ENCODE measurements around the gene L1CAM.

The L1CAM gene

DNA sequence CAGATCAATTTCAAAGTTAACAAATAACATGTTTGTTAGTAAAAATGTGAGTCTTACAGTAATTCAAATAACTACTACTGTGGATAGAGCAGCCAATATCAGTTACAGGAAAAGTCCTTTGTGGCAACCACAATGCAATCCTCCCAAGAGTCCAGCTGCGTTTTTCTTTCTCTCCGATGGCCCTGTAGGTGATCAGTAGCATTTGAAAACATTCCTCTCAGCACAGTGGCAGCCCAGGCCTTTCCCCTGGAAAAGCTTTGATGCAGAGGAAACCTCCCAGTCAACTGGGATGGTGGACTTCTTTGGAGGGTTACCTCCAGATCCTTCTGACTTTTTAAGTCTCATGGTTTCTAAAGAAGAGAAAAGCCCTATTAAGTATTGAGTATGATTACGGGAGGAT lies 37.6 kb downstream of the L1CAM start:
- no peak overlapping the region for H3K9ac ChIP-seq
- no peaks in the 10 kb centered on the region for H3K36me3 ChIP-seq (ENCODE audit: control insufficient read depth, insufficient read depth, low read length)
- H3K4me3 ChIP-seq (ENCODE audit: low read depth, low read length), result no peak overlapping the region
- H2AFZ ChIP-seq, result no peak overlapping the region
- no peaks in the 10 kb centered on the region for H3K4me1 ChIP-seq
- H3K9me3 ChIP-seq (ENCODE audit: control insufficient read depth, low read length), result no peaks in the 10 kb centered on the region
- H3K79me2 ChIP-seq, result no peaks in the 10 kb centered on the region
- TF ChIP-seq, protein P1, sequence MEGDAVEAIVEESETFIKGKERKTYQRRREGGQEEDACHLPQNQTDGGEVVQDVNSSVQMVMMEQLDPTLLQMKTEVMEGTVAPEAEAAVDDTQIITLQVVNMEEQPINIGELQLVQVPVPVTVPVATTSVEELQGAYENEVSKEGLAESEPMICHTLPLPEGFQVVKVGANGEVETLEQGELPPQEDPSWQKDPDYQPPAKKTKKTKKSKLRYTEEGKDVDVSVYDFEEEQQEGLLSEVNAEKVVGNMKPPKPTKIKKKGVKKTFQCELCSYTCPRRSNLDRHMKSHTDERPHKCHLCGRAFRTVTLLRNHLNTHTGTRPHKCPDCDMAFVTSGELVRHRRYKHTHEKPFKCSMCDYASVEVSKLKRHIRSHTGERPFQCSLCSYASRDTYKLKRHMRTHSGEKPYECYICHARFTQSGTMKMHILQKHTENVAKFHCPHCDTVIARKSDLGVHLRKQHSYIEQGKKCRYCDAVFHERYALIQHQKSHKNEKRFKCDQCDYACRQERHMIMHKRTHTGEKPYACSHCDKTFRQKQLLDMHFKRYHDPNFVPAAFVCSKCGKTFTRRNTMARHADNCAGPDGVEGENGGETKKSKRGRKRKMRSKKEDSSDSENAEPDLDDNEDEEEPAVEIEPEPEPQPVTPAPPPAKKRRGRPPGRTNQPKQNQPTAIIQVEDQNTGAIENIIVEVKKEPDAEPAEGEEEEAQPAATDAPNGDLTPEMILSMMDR (IDR thresholded peaks at IDR 0.05), result no peak
- no peak overlapping the region for H3K27ac ChIP-seq
- H3K4me2 ChIP-seq (ENCODE audit: low read length), result no peak overlapping the region
- H3K27me3 ChIP-seq (ENCODE audit: control insufficient read depth, insufficient read depth, low read length), result no peaks in the 10 kb centered on the region

DNA sequence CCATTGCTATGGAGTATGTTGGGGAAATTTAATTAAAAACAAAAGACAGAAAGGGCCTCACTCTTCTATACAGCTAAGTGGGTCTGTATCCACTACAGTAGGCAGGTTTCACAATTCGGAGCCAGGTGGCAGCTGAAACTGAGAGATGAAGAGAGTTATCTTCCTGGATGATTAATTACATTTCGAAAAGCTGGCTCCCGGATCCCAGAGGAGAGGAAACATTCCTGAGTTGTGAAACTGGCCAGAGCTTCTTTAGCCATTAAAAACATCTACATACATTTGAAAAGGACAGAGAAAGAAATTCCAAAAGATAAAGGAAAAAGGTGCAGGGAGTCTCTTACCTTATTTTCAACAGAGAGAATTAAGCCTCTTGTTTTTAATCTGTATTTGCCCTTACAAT lies 40.1 kb downstream of the L1CAM start:
- TF ChIP-seq, protein P1 (IDR thresholded peaks at IDR 0.05), result no peak
- H3K9me3 ChIP-seq (ENCODE audit: control insufficient read depth, low read length), result no peaks in the 10 kb centered on the region
- H3K36me3 ChIP-seq (ENCODE audit: control insufficient read depth, insufficient read depth, low read length), result no peaks in the 10 kb centered on the region
- no peak overlapping the region for H3K4me2 ChIP-seq (ENCODE audit: low read length)
- no peak overlapping the region for H3K27ac ChIP-seq
- no peak overlapping the region for H2AFZ ChIP-seq
- H3K27me3 ChIP-seq (ENCODE audit: control insufficient read depth, insufficient read depth, low read length), result no peaks in the 10 kb centered on the region
- H3K9ac ChIP-seq, result no peak overlapping the region
- H3K4me3 ChIP-seq (ENCODE audit: low read depth, low read length), result no peak overlapping the region
- H3K4me1 ChIP-seq, result no peaks in the 10 kb centered on the region
- no peaks in the 10 kb centered on the region for H3K79me2 ChIP-seq

DNA sequence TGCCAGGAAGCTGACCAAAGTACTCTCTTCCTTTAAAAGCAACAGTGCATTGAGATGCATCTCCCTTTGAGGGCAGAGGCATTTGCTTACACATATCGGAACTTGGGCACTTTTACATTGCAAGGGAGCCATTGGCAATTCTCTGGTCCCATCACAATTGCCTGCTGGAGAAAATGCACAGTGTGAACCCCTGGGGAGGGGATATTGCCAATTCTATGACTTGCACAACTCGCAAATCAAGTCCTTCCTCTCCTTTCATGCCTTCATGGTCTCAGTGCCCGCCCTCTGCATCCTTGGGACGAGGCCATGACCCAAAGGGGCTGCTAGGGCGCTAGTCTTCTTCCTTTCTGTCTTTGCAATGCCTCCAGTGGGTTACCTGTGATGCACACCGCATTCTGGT lies 40.8 kb downstream of the L1CAM start:
- no peak overlapping the region for H3K9ac ChIP-seq
- H3K27me3 ChIP-seq (ENCODE audit: control insufficient read depth, insufficient read depth, low read length), result no peaks in the 10 kb centered on the region
- no peak overlapping the region for H2AFZ ChIP-seq
- TF ChIP-seq, protein P1 (IDR thresholded peaks at IDR 0.05), result no peak
- H3K36me3 ChIP-seq (ENCODE audit: control insufficient read depth, insufficient read depth, low read length), result no peaks in the 10 kb centered on the region
- H3K27ac ChIP-seq, result no peak overlapping the region
- no peaks in the 10 kb centered on the region for H3K9me3 ChIP-seq (ENCODE audit: control insufficient read depth, low read length)
- no peaks in the 10 kb centered on the region for H3K4me1 ChIP-seq
- no peaks in the 10 kb centered on the region for H3K79me2 ChIP-seq
- no peak overlapping the region for H3K4me3 ChIP-seq (ENCODE audit: low read depth, low read length)
- no peak overlapping the region for H3K4me2 ChIP-seq (ENCODE audit: low read length)

GRCh38 chrX:153844509-153845082 lies 41.4 kb downstream of the L1CAM start:
- Histone ChIP-seq H3K4me3 (ENCODE audit: low read depth, low read length) (no peak overlapping the region), H3K4me1 (no peaks in the 10 kb centered on the region), H3K9me3 (ENCODE audit: control insufficient read depth, low read length) (no peaks in the 10 kb centered on the region), H3K4me2 (ENCODE audit: low read length) (no peak overlapping the region), H3K36me3 (ENCODE audit: control insufficient read depth, insufficient read depth, low read length) (no peaks in the 10 kb centered on the region), H3K27ac (no peak overlapping the region), H2AFZ (no peak overlapping the region), H3K27me3 (ENCODE audit: control insufficient read depth, insufficient read depth, low read length) (no peaks in the 10 kb centered on the region), H3K9ac (no peak overlapping the region), H3K79me2 (no peaks in the 10 kb centered on the region)
- TF ChIP-seq, protein P1 (IDR thresholded peaks at IDR 0.05), result no peak

- Histone ChIP-seq H3K27ac (no peak overlapping the region), H3K36me3 (ENCODE audit: control insufficient read depth, insufficient read depth, low read length) (no peaks in the 10 kb centered on the region), H3K79me2 (no peaks in the 10 kb centered on the region), H3K4me3 (ENCODE audit: low read depth, low read length) (no peak overlapping the region), H3K4me1 (no peaks in the 10 kb centered on the region), H2AFZ (no peak overlapping the region), H3K27me3 (ENCODE audit: control insufficient read depth, insufficient read depth, low read length) (no peaks in the 10 kb centered on the region), H3K4me2 (ENCODE audit: low read length) (no peak overlapping the region), H3K9ac (no peak overlapping the region), H3K9me3 (ENCODE audit: control insufficient read depth, low read length) (no peaks in the 10 kb centered on the region)
- TF ChIP-seq, protein P1 (IDR thresholded peaks at IDR 0.05), result no peak
These were observed 49.1 kb downstream of the L1CAM start for GRCh38 chrX:153836921-153837320.

Measured in parathyroid adenoma (tissue), 2 donors.